ENCODE data around the gene DNAH10.

Gene DNAH10

GRCh38 chr12:123912415-123913380 is 150.6 kb downstream of the DNAH10 start:
- intact Hi-C loops (cut with DNase I): no loop called here
- DNase-seq: no peak

GRCh38 chr12:123914726-123915333 is 152.7 kb downstream of the DNAH10 start:
- no peak for DNase-seq
- intact Hi-C loops (cut with DNase I): no loop called here

- intact Hi-C loops (cut with DNase I): no loop called here
- DNase-seq: peak in 40 of 42 donors; percentile 21 to 89 (median 57)
Measured at GRCh38 chr12:123916729-123917128, 154.6 kb downstream of the DNAH10 start.

- no peak for DNase-seq
- intact Hi-C loops (cut with DNase I): no loop called here
Measured at GRCh38 chr12:123917337-123917850, 155.3 kb downstream of the DNAH10 start.

GRCh38 chr12:123919980-123920360 is 157.9 kb downstream of the DNAH10 start:
- no peak for DNase-seq
- intact Hi-C loops (cut with DNase I): no loop called here

GRCh38 chr12:123923038-123923437 is 160.9 kb downstream of the DNAH10 start:
- DNase-seq: no peak
- intact Hi-C loops (cut with DNase I): no loop called here

- intact Hi-C loops (cut with DNase I): no loop called here
- DNase-seq: no peak
Measured at GRCh38 chr12:123923927-123924326, 161.8 kb downstream of the DNAH10 start.

- no peak for DNase-seq
- intact Hi-C loops (cut with DNase I): no loop called here
Measured at GRCh38 chr12:123924539-123924938, 162.4 kb downstream of the DNAH10 start.

- DNase-seq: no peak
- intact Hi-C loops (cut with DNase I): no loop called here
Measured at GRCh38 chr12:123928274-123928865, 166.3 kb downstream of the DNAH10 start.

GRCh38 chr12:123928897-123929296 is 166.8 kb downstream of the DNAH10 start:
- no peak for DNase-seq
- intact Hi-C loops (cut with DNase I): no loop called here

GRCh38 chr12:123929946-123930583 is 168.0 kb downstream of the DNAH10 start:
- DNase-seq: peak in 1 of 42 donors; percentile 5
- intact Hi-C loops (cut with DNase I): no loop called here

- DNase-seq: peak in 1 of 42 donors; percentile 4
- intact Hi-C loops (cut with DNase I): no loop called here
Measured at GRCh38 chr12:123931686-123932321, 169.7 kb downstream of the DNAH10 start.

- intact Hi-C loops (cut with DNase I): no loop called here
- DNase-seq: peak in 1 of 42 donors; percentile 14
Measured at GRCh38 chr12:123933214-123933613, 171.1 kb downstream of the DNAH10 start.

- peak in 1 of 42 donors; percentile 15 for DNase-seq
- intact Hi-C loops (cut with DNase I): no loop called here
Measured at GRCh38 chr12:123934016-123934620, 172.0 kb downstream of the DNAH10 start.

- intact Hi-C loops (cut with DNase I): no loop called here
- no peak for DNase-seq
Measured at GRCh38 chr12:123934829-123935228, 172.7 kb downstream of the DNAH10 start.

- intact Hi-C loops (cut with DNase I): no loop called here
- DNase-seq: no peak
Measured at GRCh38 chr12:123935956-123936355, 173.9 kb downstream of the DNAH10 start.

- no peak for DNase-seq
- intact Hi-C loops (cut with DNase I): no loop called here
Measured at GRCh38 chr12:123936471-123936870, 174.4 kb downstream of the DNAH10 start.

- DNase-seq: peak in 1 of 42 donors; percentile 1
- intact Hi-C loops (cut with DNase I): no loop called here
Measured at GRCh38 chr12:123936956-123937706, 175.0 kb downstream of the DNAH10 start.
